GM19468 (cell line): ENCODE measurements around the gene SPATA6L.
A peak's percentile ranks its signal among the peaks of the same experiment; 100 is the strongest.

ENCODE experiments used
- ATAC-seq: cut with Tn5 transposase; IDR thresholded peaks from one replicate; pipeline ENCODE4 v1.9.1; 2021; ENCODE audit warnings: mild to moderate bottlenecking, moderate library complexity, moderate number of reproducible peaks; ENCODE audit not compliant: unreplicated experiment; ENCODE audit errors: extremely low read depth

Gene SPATA6L

GRCh38 chr9:4666042-4666699, at the start of gene SPATA6L:
SPATA6L (minus strand) TSS chr9:4666480; CDS start chr9:4666250, 230 bp downstream.
- peak; percentile 35 for ATAC-seq

GRCh38 chr9:4714266-4715016, 48.2 kb upstream of the SPATA6L start:
- ATAC-seq: no peak

- no peak for ATAC-seq
These were observed 47.6 kb upstream of the SPATA6L start for GRCh38 chr9:4713849-4714248.

- no peak for ATAC-seq
These were observed 43.1 kb upstream of the SPATA6L start for GRCh38 chr9:4709380-4709779.

- no peak for ATAC-seq
These were observed 40.8 kb upstream of the SPATA6L start for GRCh38 chr9:4706971-4707622.

GRCh38 chr9:4706021-4706420, 39.7 kb upstream of the SPATA6L start:
- ATAC-seq: no peak

- ATAC-seq: no peak
These were observed 37.8 kb upstream of the SPATA6L start for GRCh38 chr9:4704129-4704528.

- ATAC-seq: no peak
These were observed 35.2 kb upstream of the SPATA6L start for GRCh38 chr9:4701526-4701925.

GRCh38 chr9:4700932-4701331, 34.7 kb upstream of the SPATA6L start:
- ATAC-seq: no peak

- ATAC-seq: no peak
These were observed 33.8 kb upstream of the SPATA6L start for GRCh38 chr9:4700091-4700490.

- no peak for ATAC-seq
These were observed 25.5 kb upstream of the SPATA6L start for GRCh38 chr9:4691795-4692194.

- ATAC-seq: peak; percentile 47
These were observed 23.9 kb upstream of the SPATA6L start for GRCh38 chr9:4690144-4690543.

GRCh38 chr9:4689687-4690104, 23.4 kb upstream of the SPATA6L start:
- peak; percentile 34 for ATAC-seq

GRCh38 chr9:4689021-4689420, 22.7 kb upstream of the SPATA6L start:
- ATAC-seq: no peak

- no peak for ATAC-seq
These were observed 20.3 kb upstream of the SPATA6L start for GRCh38 chr9:4686584-4686983.

- ATAC-seq: no peak
These were observed 19.8 kb upstream of the SPATA6L start for GRCh38 chr9:4686112-4686511.

GRCh38 chr9:4684820-4685219, 18.5 kb upstream of the SPATA6L start:
- ATAC-seq: no peak

- ATAC-seq: no peak
These were observed 14.5 kb upstream of the SPATA6L start for GRCh38 chr9:4680750-4681149.

- ATAC-seq: no peak
These were observed 13.9 kb upstream of the SPATA6L start for GRCh38 chr9:4680173-4680525.

GRCh38 chr9:4679268-4680172, 13.2 kb upstream of the SPATA6L start, which contains the start of gene CDC37L1:
CDC37L1 (plus strand) TSS chr9:4679569; CDS start chr9:4679768, 199 bp downstream.
- ATAC-seq: peak; percentile 94
